Measurements from ENCODE around the gene GPR137C. TPM values are rescaled to one million over a fixed set of nuclear protein-coding genes. Genes with fewer than 3 reads are reported as not detected.

The GPR137C gene
- total RNA-seq, 1 experiment from 2014 or later: 2.7 TPM

GRCh38 chr14:52546318-52546670 is 6.3 kb upstream of the GPR137C start:
- no peak for TF ChIP-seq ZNF121 (CRISPR knock-in tag; IDR thresholded peaks at IDR 0.05)
- TF ChIP-seq GRHL2 (CRISPR knock-in tag; IDR thresholded peaks at IDR 0.05; ENCODE audit: insufficient replicate concordance, severe bottlenecking): no peak
- TF ChIP-seq PRRX2 (CRISPR knock-in tag; IDR thresholded peaks at IDR 0.05): no peak
- no peak for TF ChIP-seq ZSCAN18 (CRISPR knock-in tag; IDR thresholded peaks at IDR 0.05)
- TF ChIP-seq PREB (CRISPR knock-in tag; IDR thresholded peaks at IDR 0.05; ENCODE audit: borderline replicate concordance): no peak
- no peak for TF ChIP-seq ZNF416 (CRISPR knock-in tag; IDR thresholded peaks at IDR 0.05)
- no peak for TF ChIP-seq ZNF423 (CRISPR knock-in tag; IDR thresholded peaks at IDR 0.05)
- no peak for TF ChIP-seq PRDM15 (CRISPR knock-in tag; IDR thresholded peaks at IDR 0.05)
- no peak for TF ChIP-seq TP53 (CRISPR knock-in tag; IDR thresholded peaks at IDR 0.05)
- TF ChIP-seq CTCF (IDR thresholded peaks at IDR 0.05): no peak
- no peak for TF ChIP-seq ZNF512 (CRISPR knock-in tag; IDR thresholded peaks at IDR 0.05; ENCODE audit: borderline replicate concordance)
- no peak for TF ChIP-seq IRF2 (CRISPR knock-in tag; IDR thresholded peaks at IDR 0.05; ENCODE audit: borderline replicate concordance, low read depth)
- no peak for TF ChIP-seq ARID4B (CRISPR knock-in tag; IDR thresholded peaks at IDR 0.05; ENCODE audit: borderline replicate concordance)
- TF ChIP-seq EMX1 (CRISPR knock-in tag; IDR thresholded peaks at IDR 0.05): no peak
- no peak for TF ChIP-seq ATF6 (CRISPR knock-in tag; IDR thresholded peaks at IDR 0.05)
- TF ChIP-seq USF2 (CRISPR knock-in tag; IDR thresholded peaks at IDR 0.05): no peak
- Mint-ChIP-seq H3K4me1 (peaks cover 19% of the 10 kb centered on the region), H3K4me3 (no peak overlapping the region), H3K9me3 (no peaks in the 10 kb centered on the region), H3K27ac (no peak overlapping the region), H3K36me3 (no peaks in the 10 kb centered on the region), H3K27me3 (ENCODE audit: low read depth) (no peaks in the 10 kb centered on the region)
- ATAC-seq (peak; percentile 57; the same call in 1 of the 2 replicates), DNase-seq (ENCODE audit: low spot score) (no peak)
- CTCF ChIA-PET: no interaction called here
- POLR2A ChIA-PET: no interaction called here
